ENCODE measurements around the gene FAM20C. TPM values are rescaled to one million over a fixed set of nuclear protein-coding genes. Genes with fewer than 3 reads are reported as not detected.

FAM20C gene
- total and polyA plus RNA-seq, 9 donors, result 24.0 to 43.0 (median 37.2) TPM

- H3K4me3 ChIP-seq (ENCODE audit: low read length), result no peak overlapping the region
- H3K27ac ChIP-seq (ENCODE audit: low read length), result no peak overlapping the region
- no peaks in the 10 kb centered on the region for H3K27me3 ChIP-seq (ENCODE audit: control insufficient read depth, insufficient read depth, low read length)
- DNase-seq, result no peak
- WGBS (ENCODE audit: insufficient coverage), result 90% methylated on average over 20 of the region's 24 CpGs
- no peaks in the 10 kb centered on the region for H3K9me3 ChIP-seq (replicated peaks; ENCODE audit: control insufficient read depth, low read depth, low read length)
- peaks cover 27% of the 10 kb centered on the region for H3K36me3 ChIP-seq (ENCODE audit: control insufficient read depth, insufficient read depth, low read length)
- peaks cover 39% of the 10 kb centered on the region for H3K4me1 ChIP-seq (ENCODE audit: control insufficient read depth, insufficient read depth, low read length)
Measured at GRCh38 chr7:218316-218715, 25.9 kb downstream of the FAM20C start.

- H3K4me1 ChIP-seq (ENCODE audit: control insufficient read depth, insufficient read depth, low read length), result peaks cover 39% of the 10 kb centered on the region
- no peaks in the 10 kb centered on the region for H3K9me3 ChIP-seq (replicated peaks; ENCODE audit: control insufficient read depth, low read depth, low read length)
- 84% methylated on average over 26 of the region's 28 CpGs for WGBS (ENCODE audit: insufficient coverage)
- H3K4me3 ChIP-seq (ENCODE audit: low read length), result no peak overlapping the region
- no peak for DNase-seq
- H3K27ac ChIP-seq (ENCODE audit: low read length), result no peak overlapping the region
- peaks cover 27% of the 10 kb centered on the region for H3K36me3 ChIP-seq (ENCODE audit: control insufficient read depth, insufficient read depth, low read length)
- H3K27me3 ChIP-seq (ENCODE audit: control insufficient read depth, insufficient read depth, low read length), result no peaks in the 10 kb centered on the region
Measured at GRCh38 chr7:218896-219580, 26.7 kb downstream of the FAM20C start.

- Histone ChIP-seq H3K36me3 (ENCODE audit: control insufficient read depth, insufficient read depth, low read length) (peaks cover 24% of the 10 kb centered on the region), H3K4me3 (ENCODE audit: low read length) (no peak overlapping the region), H3K9me3 (replicated peaks; ENCODE audit: control insufficient read depth, low read depth, low read length) (no peaks in the 10 kb centered on the region), H3K27ac (ENCODE audit: low read length) (no peak overlapping the region), H3K27me3 (ENCODE audit: control insufficient read depth, insufficient read depth, low read length) (no peaks in the 10 kb centered on the region), H3K4me1 (ENCODE audit: control insufficient read depth, insufficient read depth, low read length) (peaks cover 36% of the 10 kb centered on the region)
- no peak for DNase-seq
- WGBS (ENCODE audit: insufficient coverage), result 83% methylated on average over 9 of the region's 9 CpGs
Measured at GRCh38 chr7:219581-220150, 27.3 kb downstream of the FAM20C start.

GRCh38 chr7:220151-220841 is 27.9 kb downstream of the FAM20C start:
- no peak overlapping the region for H3K4me3 ChIP-seq (ENCODE audit: low read length)
- no peaks in the 10 kb centered on the region for H3K9me3 ChIP-seq (replicated peaks; ENCODE audit: control insufficient read depth, low read depth, low read length)
- peaks cover 31% of the 10 kb centered on the region for H3K4me1 ChIP-seq (ENCODE audit: control insufficient read depth, insufficient read depth, low read length)
- 51% methylated on average over 25 of the region's 28 CpGs for WGBS (ENCODE audit: insufficient coverage)
- H3K36me3 ChIP-seq (ENCODE audit: control insufficient read depth, insufficient read depth, low read length), result peaks cover 22% of the 10 kb centered on the region
- DNase-seq, result no peak
- H3K27ac ChIP-seq (ENCODE audit: low read length), result no peak overlapping the region
- H3K27me3 ChIP-seq (ENCODE audit: control insufficient read depth, insufficient read depth, low read length), result no peaks in the 10 kb centered on the region

GRCh38 chr7:221978-222715 is 29.8 kb downstream of the FAM20C start:
- Histone ChIP-seq H3K4me1 (ENCODE audit: control insufficient read depth, insufficient read depth, low read length) (peaks cover 21% of the 10 kb centered on the region), H3K9me3 (replicated peaks; ENCODE audit: control insufficient read depth, low read depth, low read length) (no peaks in the 10 kb centered on the region), H3K27ac (ENCODE audit: low read length) (no peak overlapping the region), H3K4me3 (ENCODE audit: low read length) (no peak overlapping the region), H3K36me3 (ENCODE audit: control insufficient read depth, insufficient read depth, low read length) (peaks cover 25% of the 10 kb centered on the region), H3K27me3 (ENCODE audit: control insufficient read depth, insufficient read depth, low read length) (no peaks in the 10 kb centered on the region)
- 64% methylated on average over 10 of the region's 15 CpGs for WGBS (ENCODE audit: insufficient coverage)
- no peak for DNase-seq

- H3K27ac ChIP-seq (ENCODE audit: low read length), result no peak overlapping the region
- 88% methylated on average over 8 of the region's 10 CpGs for WGBS (ENCODE audit: insufficient coverage)
- no peaks in the 10 kb centered on the region for H3K9me3 ChIP-seq (replicated peaks; ENCODE audit: control insufficient read depth, low read depth, low read length)
- H3K4me3 ChIP-seq (ENCODE audit: low read length), result no peak overlapping the region
- no peaks in the 10 kb centered on the region for H3K27me3 ChIP-seq (ENCODE audit: control insufficient read depth, insufficient read depth, low read length)
- no peak for DNase-seq
- peaks cover 20% of the 10 kb centered on the region for H3K36me3 ChIP-seq (ENCODE audit: control insufficient read depth, insufficient read depth, low read length)
- peaks cover 16% of the 10 kb centered on the region for H3K4me1 ChIP-seq (ENCODE audit: control insufficient read depth, insufficient read depth, low read length)
Measured at GRCh38 chr7:222716-223041, 30.3 kb downstream of the FAM20C start.

- no peak for DNase-seq
- H3K9me3 ChIP-seq (replicated peaks; ENCODE audit: control insufficient read depth, low read depth, low read length), result no peaks in the 10 kb centered on the region
- WGBS (ENCODE audit: insufficient coverage), result 57% methylated on average over 32 of the region's 34 CpGs
- no peak overlapping the region for H3K4me3 ChIP-seq (ENCODE audit: low read length)
- H3K27me3 ChIP-seq (ENCODE audit: control insufficient read depth, insufficient read depth, low read length), result no peaks in the 10 kb centered on the region
- H3K4me1 ChIP-seq (ENCODE audit: control insufficient read depth, insufficient read depth, low read length), result peaks cover 19% of the 10 kb centered on the region
- H3K27ac ChIP-seq (ENCODE audit: low read length), result no peak overlapping the region
- peaks cover 18% of the 10 kb centered on the region for H3K36me3 ChIP-seq (ENCODE audit: control insufficient read depth, insufficient read depth, low read length)
Measured at GRCh38 chr7:223118-223800, 30.9 kb downstream of the FAM20C start.

GRCh38 chr7:223861-224260 is 31.5 kb downstream of the FAM20C start:
- no peaks in the 10 kb centered on the region for H3K9me3 ChIP-seq (replicated peaks; ENCODE audit: control insufficient read depth, low read depth, low read length)

GRCh38 chr7:226281-226895 is 34.0 kb downstream of the FAM20C start:
- no peak overlapping the region for H3K4me3 ChIP-seq (ENCODE audit: low read length)
- WGBS (ENCODE audit: insufficient coverage), result 86% methylated on average over 20 of the region's 23 CpGs
- peak overlapping the region; percentile 3 for H3K27ac ChIP-seq (ENCODE audit: low read length)
- DNase-seq, result no peak
- peaks cover 34% of the 10 kb centered on the region for H3K4me1 ChIP-seq (ENCODE audit: control insufficient read depth, insufficient read depth, low read length)
- peaks cover 4% of the 10 kb centered on the region for H3K36me3 ChIP-seq (ENCODE audit: control insufficient read depth, insufficient read depth, low read length)
- H3K27me3 ChIP-seq (ENCODE audit: control insufficient read depth, insufficient read depth, low read length), result no peaks in the 10 kb centered on the region
- H3K9me3 ChIP-seq (replicated peaks; ENCODE audit: control insufficient read depth, low read depth, low read length), result no peaks in the 10 kb centered on the region

More at GRCh38 chr7:223861-224260, 31.5 kb downstream of the FAM20C start:
- DNase-seq, result no peak
- Histone ChIP-seq H3K27me3 (ENCODE audit: control insufficient read depth, insufficient read depth, low read length) (no peaks in the 10 kb centered on the region), H3K4me1 (ENCODE audit: control insufficient read depth, insufficient read depth, low read length) (peaks cover 25% of the 10 kb centered on the region), H3K36me3 (ENCODE audit: control insufficient read depth, insufficient read depth, low read length) (peaks cover 17% of the 10 kb centered on the region), H3K4me3 (ENCODE audit: low read length) (no peak overlapping the region), H3K27ac (ENCODE audit: low read length) (no peak overlapping the region)
- WGBS (ENCODE audit: insufficient coverage), result 89% methylated on average over 29 of the region's 29 CpGs

Measured in muscle of leg (tissue), 11 donors.